ENCODE measurements around the gene SCD5. TPM values are rescaled to one million over a fixed set of nuclear protein-coding genes. Genes with fewer than 3 reads are reported as not detected.

SCD5 gene
- total RNA-seq, 1 experiment from 2014 or later, result 17.2 TPM

GRCh38 chr4:82787342-82787741 lies 11.3 kb downstream of the SCD5 start:
- no peak overlapping the region for H3K27ac ChIP-seq
- peaks cover 26% of the 10 kb centered on the region for H3K4me1 ChIP-seq (replicated peaks)
- H3K4me3 ChIP-seq, result no peak overlapping the region
- no peaks in the 10 kb centered on the region for H3K36me3 ChIP-seq
- H3K27me3 ChIP-seq (replicated peaks), result no peaks in the 10 kb centered on the region
- H3K9me3 ChIP-seq (replicated peaks), result 0 out of 2 replicates have a peak, but pooled peaks cover 3% of the 10 kb centered on the region
- no peak for DNase-seq (ENCODE audit: low read depth in 1 of 2, low spot score in 2 of 2)

GRCh38 chr4:82786828-82787227 lies 11.8 kb downstream of the SCD5 start:
- Histone ChIP-seq H3K4me1 (replicated peaks) (peaks cover 25% of the 10 kb centered on the region), H3K27ac (no peak overlapping the region), H3K4me3 (no peak overlapping the region), H3K9me3 (replicated peaks) (0 out of 2 replicates have a peak, but pooled peaks cover 3% of the 10 kb centered on the region), H3K36me3 (no peaks in the 10 kb centered on the region), H3K27me3 (replicated peaks) (no peaks in the 10 kb centered on the region)
- DNase-seq (ENCODE audit: low read depth in 1 of 2, low spot score in 2 of 2), result no peak

GRCh38 chr4:82785611-82786400 lies 12.8 kb downstream of the SCD5 start:
- H3K27ac ChIP-seq, result peak overlapping the region; percentile 60
- no peaks in the 10 kb centered on the region for H3K27me3 ChIP-seq (replicated peaks)
- H3K36me3 ChIP-seq, result no peaks in the 10 kb centered on the region
- peak; percentile 82 to 92 for DNase-seq (ENCODE audit: low read depth in 1 of 2, low spot score in 2 of 2)
- 0 out of 2 replicates have a peak, but pooled peaks cover 3% of the 10 kb centered on the region for H3K9me3 ChIP-seq (replicated peaks)
- H3K4me1 ChIP-seq (replicated peaks), result peaks cover 34% of the 10 kb centered on the region
- H3K4me3 ChIP-seq, result peak overlapping the region; percentile 3; the same call in 1 of the 2 replicates

- no peaks in the 10 kb centered on the region for H3K27me3 ChIP-seq (replicated peaks)
- peaks cover 41% of the 10 kb centered on the region for H3K4me1 ChIP-seq (replicated peaks)
- peak overlapping the region; percentile 3; the same call in 1 of the 2 replicates for H3K4me3 ChIP-seq
- no peaks in the 10 kb centered on the region for H3K36me3 ChIP-seq
- H3K27ac ChIP-seq, result peak overlapping the region; percentile 60
- DNase-seq (ENCODE audit: low read depth in 1 of 2, low spot score in 2 of 2), result peak in 1 of 2 experiments; percentile 39
- 0 out of 2 replicates have a peak, but pooled peaks cover 3% of the 10 kb centered on the region for H3K9me3 ChIP-seq (replicated peaks)
Observed at GRCh38 chr4:82784681-82785610, 13.7 kb downstream of the SCD5 start.

GRCh38 chr4:82782626-82783345 lies 15.8 kb downstream of the SCD5 start:
- H3K4me3 ChIP-seq, result no peak overlapping the region
- H3K36me3 ChIP-seq, result no peaks in the 10 kb centered on the region
- H3K4me1 ChIP-seq (replicated peaks), result peaks cover 49% of the 10 kb centered on the region
- no peak for DNase-seq (ENCODE audit: low read depth in 1 of 2, low spot score in 2 of 2)
- no peaks in the 10 kb centered on the region for H3K27me3 ChIP-seq (replicated peaks)
- no peak overlapping the region for H3K27ac ChIP-seq
- H3K9me3 ChIP-seq (replicated peaks), result 0 out of 2 replicates have a peak, but pooled peaks cover 3% of the 10 kb centered on the region

GRCh38 chr4:82780752-82781231 lies 17.8 kb downstream of the SCD5 start:
- no peak overlapping the region for H3K4me3 ChIP-seq

GRCh38 chr4:82780170-82780751 lies 18.3 kb downstream of the SCD5 start:
- Histone ChIP-seq H3K27me3 (replicated peaks) (no peaks in the 10 kb centered on the region), H3K9me3 (replicated peaks) (no peaks in the 10 kb centered on the region), H3K4me1 (replicated peaks) (peaks cover 34% of the 10 kb centered on the region), H3K4me3 (no peak overlapping the region), H3K27ac (no peak overlapping the region), H3K36me3 (no peaks in the 10 kb centered on the region)
- no peak for DNase-seq (ENCODE audit: low read depth in 1 of 2, low spot score in 2 of 2)

More at GRCh38 chr4:82780752-82781231, 17.8 kb downstream of the SCD5 start:
- no peak overlapping the region for H3K27ac ChIP-seq
- no peaks in the 10 kb centered on the region for H3K36me3 ChIP-seq
- no peaks in the 10 kb centered on the region for H3K27me3 ChIP-seq (replicated peaks)
- H3K9me3 ChIP-seq (replicated peaks), result no peaks in the 10 kb centered on the region
- DNase-seq (ENCODE audit: low read depth in 1 of 2, low spot score in 2 of 2), result peak; percentile 95 to 96
- peaks cover 37% of the 10 kb centered on the region for H3K4me1 ChIP-seq (replicated peaks)

GRCh38 chr4:82779032-82779431 lies 19.6 kb downstream of the SCD5 start:
- Histone ChIP-seq H3K9me3 (replicated peaks) (no peaks in the 10 kb centered on the region), H3K27ac (no peak overlapping the region), H3K4me1 (replicated peaks) (peaks cover 24% of the 10 kb centered on the region), H3K4me3 (no peak overlapping the region), H3K27me3 (replicated peaks) (no peaks in the 10 kb centered on the region), H3K36me3 (no peaks in the 10 kb centered on the region)
- DNase-seq (ENCODE audit: low read depth in 1 of 2, low spot score in 2 of 2), result no peak

GRCh38 chr4:82777857-82778525 lies 20.6 kb downstream of the SCD5 start:
- no peak overlapping the region for H3K4me3 ChIP-seq
- H3K27ac ChIP-seq, result no peak overlapping the region
- DNase-seq (ENCODE audit: low read depth in 1 of 2, low spot score in 2 of 2), result no peak
- no peaks in the 10 kb centered on the region for H3K36me3 ChIP-seq
- no peaks in the 10 kb centered on the region for H3K9me3 ChIP-seq (replicated peaks)
- H3K27me3 ChIP-seq (replicated peaks), result no peaks in the 10 kb centered on the region
- peaks cover 24% of the 10 kb centered on the region for H3K4me1 ChIP-seq (replicated peaks)

- no peaks in the 10 kb centered on the region for H3K36me3 ChIP-seq
- no peak overlapping the region for H3K27ac ChIP-seq
- no peaks in the 10 kb centered on the region for H3K27me3 ChIP-seq (replicated peaks)
- no peak for DNase-seq (ENCODE audit: low read depth in 1 of 2, low spot score in 2 of 2)
- H3K4me3 ChIP-seq, result no peak overlapping the region
- no peaks in the 10 kb centered on the region for H3K9me3 ChIP-seq (replicated peaks)
- peaks cover 24% of the 10 kb centered on the region for H3K4me1 ChIP-seq (replicated peaks)
Observed at GRCh38 chr4:82776925-82777542, 21.6 kb downstream of the SCD5 start.

GRCh38 chr4:82775243-82775642 lies 23.4 kb downstream of the SCD5 start:
- Histone ChIP-seq H3K4me1 (replicated peaks) (peaks cover 10% of the 10 kb centered on the region; the same call in 1 of the 2 replicates), H3K4me3 (no peak overlapping the region), H3K36me3 (no peaks in the 10 kb centered on the region), H3K27me3 (replicated peaks) (no peaks in the 10 kb centered on the region), H3K27ac (no peak overlapping the region), H3K9me3 (replicated peaks) (no peaks in the 10 kb centered on the region)
- no peak for DNase-seq (ENCODE audit: low read depth in 1 of 2, low spot score in 2 of 2)

- DNase-seq (ENCODE audit: low read depth in 1 of 2, low spot score in 2 of 2), result no peak
- no peak overlapping the region for H3K27ac ChIP-seq
- peaks cover 6% of the 10 kb centered on the region; the same call in 1 of the 2 replicates for H3K4me1 ChIP-seq (replicated peaks)
- no peak overlapping the region for H3K4me3 ChIP-seq
- H3K9me3 ChIP-seq (replicated peaks), result no peaks in the 10 kb centered on the region
- no peaks in the 10 kb centered on the region for H3K27me3 ChIP-seq (replicated peaks)
- H3K36me3 ChIP-seq, result no peaks in the 10 kb centered on the region
Observed at GRCh38 chr4:82774711-82775171, 23.9 kb downstream of the SCD5 start.

Measured in SJSA1 (cell line).